ENCODE measurements around the gene MORC1.

The MORC1 gene, protein sequence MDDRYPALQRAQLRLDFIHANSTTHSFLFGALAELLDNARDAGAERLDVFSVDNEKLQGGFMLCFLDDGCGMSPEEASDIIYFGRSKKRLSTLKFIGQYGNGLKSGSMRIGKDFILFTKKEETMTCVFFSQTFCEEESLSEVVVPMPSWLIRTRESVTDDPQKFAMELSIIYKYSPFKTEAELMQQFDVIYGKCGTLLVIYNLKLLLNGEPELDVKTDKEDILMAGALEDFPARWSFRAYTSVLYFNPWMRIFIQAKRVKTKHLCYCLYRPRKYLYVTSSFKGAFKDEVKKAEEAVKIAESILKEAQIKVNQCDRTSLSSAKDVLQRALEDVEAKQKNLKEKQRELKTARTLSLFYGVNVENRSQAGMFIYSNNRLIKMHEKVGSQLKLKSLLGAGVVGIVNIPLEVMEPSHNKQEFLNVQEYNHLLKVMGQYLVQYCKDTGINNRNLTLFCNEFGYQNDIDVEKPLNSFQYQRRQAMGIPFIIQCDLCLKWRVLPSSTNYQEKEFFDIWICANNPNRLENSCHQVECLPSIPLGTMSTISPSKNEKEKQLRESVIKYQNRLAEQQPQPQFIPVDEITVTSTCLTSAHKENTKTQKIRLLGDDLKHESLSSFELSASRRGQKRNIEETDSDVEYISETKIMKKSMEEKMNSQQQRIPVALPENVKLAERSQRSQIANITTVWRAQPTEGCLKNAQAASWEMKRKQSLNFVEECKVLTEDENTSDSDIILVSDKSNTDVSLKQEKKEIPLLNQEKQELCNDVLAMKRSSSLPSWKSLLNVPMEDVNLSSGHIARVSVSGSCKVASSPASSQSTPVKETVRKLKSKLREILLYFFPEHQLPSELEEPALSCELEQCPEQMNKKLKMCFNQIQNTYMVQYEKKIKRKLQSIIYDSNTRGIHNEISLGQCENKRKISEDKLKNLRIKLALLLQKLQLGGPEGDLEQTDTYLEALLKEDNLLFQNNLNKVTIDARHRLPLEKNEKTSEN

DNA sequence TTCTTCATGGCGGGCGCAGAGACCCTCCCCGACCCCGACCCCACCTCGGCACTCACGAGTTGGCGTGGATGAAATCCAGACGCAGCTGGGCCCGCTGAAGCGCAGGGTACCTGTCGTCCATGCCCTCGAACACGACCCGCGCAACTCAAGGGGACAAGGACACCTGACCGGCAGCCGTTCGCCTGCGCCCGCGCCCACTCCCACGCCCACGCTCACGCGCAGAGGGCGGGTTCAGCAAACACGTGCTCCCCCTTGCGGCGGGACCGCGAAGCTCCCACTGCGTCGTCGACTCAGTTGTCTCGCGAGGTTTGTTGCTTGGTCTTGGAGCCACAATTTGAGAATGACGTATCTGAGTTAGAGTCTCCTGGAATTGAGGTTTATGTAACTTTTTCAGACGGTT is at the start of gene MORC1:
TSS of gene MORC1 (minus strand) at position 196 of the 400 bp plus-strand sequence. CDS start at position 121, 75 bp downstream.
- TF ChIP-seq CTCF (conservative IDR thresholded peaks at IDR 0.05; ENCODE audit: low read length), result no peak
- no peak within 1 kb of the TSS for H3K4me3 ChIP-seq (ENCODE audit: low read length)
- DNase-seq (ENCODE audit: low read depth), result no peak

GRCh38 chr3:109165905-109166304 is 48.0 kb upstream of the MORC1 start:
- no peak for TF ChIP-seq CTCF (conservative IDR thresholded peaks at IDR 0.05; ENCODE audit: low read length)
- H3K4me3 ChIP-seq (ENCODE audit: low read length), result no peak overlapping the region
- no peak for DNase-seq (ENCODE audit: low read depth)

- TF ChIP-seq CTCF (conservative IDR thresholded peaks at IDR 0.05; ENCODE audit: low read length), result no peak
- no peak for DNase-seq (ENCODE audit: low read depth)
- no peak overlapping the region for H3K4me3 ChIP-seq (ENCODE audit: low read length)
Measured at GRCh38 chr3:109161487-109162123, 43.7 kb upstream of the MORC1 start.

- no peak overlapping the region for H3K4me3 ChIP-seq (ENCODE audit: low read length)
- no peak for TF ChIP-seq CTCF (conservative IDR thresholded peaks at IDR 0.05; ENCODE audit: low read length)
- no peak for DNase-seq (ENCODE audit: low read depth)
Measured at GRCh38 chr3:109155828-109156227, 37.9 kb upstream of the MORC1 start.

GRCh38 chr3:109154979-109155378 is 37.0 kb upstream of the MORC1 start:
- no peak for TF ChIP-seq CTCF (conservative IDR thresholded peaks at IDR 0.05; ENCODE audit: low read length)
- DNase-seq (ENCODE audit: low read depth), result no peak

GRCh38 chr3:109152320-109152719 is 34.4 kb upstream of the MORC1 start:
- DNase-seq (ENCODE audit: low read depth), result no peak
- no peak overlapping the region for H3K4me3 ChIP-seq (ENCODE audit: low read length)
- no peak for TF ChIP-seq CTCF (conservative IDR thresholded peaks at IDR 0.05; ENCODE audit: low read length)

More at GRCh38 chr3:109154979-109155378, 37.0 kb upstream of the MORC1 start:
- H3K4me3 ChIP-seq (ENCODE audit: low read length), result no peak overlapping the region

Data from AG10803 (cell line).